Measurements from ENCODE around the gene PPP2R2D. TPM values are rescaled to one million over a fixed set of nuclear protein-coding genes. Genes with fewer than 3 reads are reported as not detected.

PPP2R2D gene
- total RNA-seq, result 10 to 100 TPM; 23.5 to 23.7 TPM
- long read RNA-seq, donor 1, full-length matches to known transcripts, result 6 of 18 reads
- long read RNA-seq, donor 1, partial matches to known transcripts, result 5 of 18 reads
- long read RNA-seq, donor 1, other reads (novel, unspliced or antisense), result 7 of 18 reads
- long read RNA-seq, donor 2, partial matches to known transcripts, result 2 of 4 reads
- long read RNA-seq, donor 2, other reads (novel, unspliced or antisense), result 2 of 4 reads

DNA sequence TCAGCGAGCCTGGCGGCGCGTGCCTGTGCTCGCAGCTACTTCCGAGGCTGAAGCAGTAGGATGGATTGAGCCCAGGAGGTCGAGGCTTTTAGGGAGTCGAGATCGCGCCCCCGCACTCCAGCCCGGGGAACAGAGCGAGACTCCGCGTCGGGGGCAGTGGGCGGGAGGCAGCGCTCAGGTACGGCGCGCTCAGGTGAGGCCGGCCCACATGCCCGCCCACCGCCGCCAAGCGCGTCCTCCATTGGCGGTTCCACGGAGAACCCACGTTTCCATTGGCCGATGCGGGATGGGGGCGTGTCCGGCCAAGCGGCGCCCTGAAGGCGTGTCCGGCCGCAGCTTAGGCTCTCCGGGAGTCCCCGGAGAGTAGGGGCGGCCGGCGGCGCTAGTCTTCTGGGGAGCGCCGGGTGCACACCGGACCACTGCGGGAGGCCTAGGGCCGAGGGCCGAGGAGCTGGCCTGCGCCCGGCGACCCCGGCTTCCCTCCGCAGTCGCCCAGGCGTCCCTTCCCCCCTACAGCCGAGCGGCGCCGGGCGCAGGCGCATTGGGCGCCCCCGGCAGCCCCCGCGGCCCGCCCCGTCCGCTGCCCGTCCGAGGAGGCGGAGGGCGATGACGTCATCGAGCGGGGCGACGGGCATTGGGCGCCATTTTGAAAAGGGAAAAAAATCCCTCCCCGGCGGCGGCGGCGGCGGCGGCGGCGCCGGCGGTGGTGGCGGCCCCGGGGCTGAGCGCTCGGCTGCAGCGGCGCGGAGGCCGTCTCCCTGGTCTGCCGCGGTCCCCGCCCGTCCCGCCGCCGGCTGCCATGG lies at the start of gene PPP2R2D:
Gene PPP2R2D, plus strand, starts transcription at position 659 of the 803 bp plus-strand sequence. Its CDS starts 141 bp downstream, at position 800.
- peak; percentile 98 for DNase-seq (ENCODE audit: low spot score)
- intact Hi-C loops (cut with DNase I), result no loop called here

DNA sequence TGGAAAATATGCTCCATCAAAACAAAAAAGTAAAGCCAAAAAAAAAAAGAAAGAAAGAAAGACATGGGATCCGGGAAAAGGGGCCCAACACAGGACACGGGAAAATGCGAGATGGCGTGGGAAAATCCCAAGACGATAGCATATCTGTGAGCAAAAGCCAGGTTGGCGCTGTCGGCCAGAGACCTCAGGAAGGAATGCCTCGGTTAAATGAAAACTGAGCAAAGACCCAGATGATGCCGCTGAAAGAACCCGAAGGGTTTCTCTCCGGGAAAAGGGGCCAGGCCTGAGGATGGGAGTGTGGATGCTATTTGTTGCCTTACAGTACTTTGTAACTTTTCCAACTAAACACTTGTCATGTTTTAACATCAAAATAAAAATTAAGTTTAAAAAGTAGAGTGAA lies 49.5 kb upstream of the PPP2R2D start:
- no peak for DNase-seq (ENCODE audit: low spot score)
- intact Hi-C loops (cut with DNase I), result no loop called here

DNA sequence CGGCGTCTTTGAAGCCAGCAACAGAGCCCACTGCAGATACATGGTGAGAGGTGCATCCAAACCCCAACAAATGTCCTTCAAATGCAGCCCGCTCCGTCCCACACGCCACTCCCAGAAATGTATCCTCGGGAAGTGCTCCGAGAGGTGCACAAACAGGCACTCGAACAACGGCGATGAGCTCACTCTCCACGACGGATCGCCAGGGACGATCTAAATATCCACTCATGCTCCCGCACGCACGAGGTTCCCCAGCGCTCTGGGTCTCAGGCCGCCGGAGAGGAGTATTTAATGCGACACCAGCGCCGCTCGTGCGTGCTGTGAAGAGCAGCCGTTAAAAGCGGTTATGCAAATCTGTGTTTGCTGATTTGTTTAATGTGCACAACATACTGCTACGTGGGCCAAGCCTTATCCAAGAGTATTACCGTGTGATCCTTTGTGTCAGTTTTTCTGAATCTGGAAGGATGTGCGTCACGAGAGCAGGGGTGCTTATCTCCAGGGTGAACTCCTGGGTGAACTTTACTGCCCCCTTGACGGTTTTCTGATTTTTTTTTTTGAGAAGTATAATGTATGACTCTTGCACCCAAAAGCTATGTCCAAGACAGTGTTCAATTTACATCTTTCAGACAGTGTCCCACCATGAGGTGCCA lies 48.5 kb upstream of the PPP2R2D start:
- no peak for DNase-seq (ENCODE audit: low spot score)
- intact Hi-C loops (cut with DNase I), result no loop called here

- no peak for DNase-seq (ENCODE audit: low spot score)
- intact Hi-C loops (cut with DNase I), result no loop called here
Measured at GRCh38 chr10:131852823-131853609, 47.8 kb upstream of the PPP2R2D start.

GRCh38 chr10:131853610-131853964 lies 47.2 kb upstream of the PPP2R2D start:
- DNase-seq (ENCODE audit: low spot score), result no peak
- intact Hi-C loops (cut with DNase I), result no loop called here

- intact Hi-C loops (cut with DNase I), result no loop called here
- no peak for DNase-seq (ENCODE audit: low spot score)
Measured at GRCh38 chr10:131854579-131855335, 46.1 kb upstream of the PPP2R2D start.

- DNase-seq (ENCODE audit: low spot score), result no peak
- intact Hi-C loops (cut with DNase I), result no loop called here
Measured at GRCh38 chr10:131855461-131856401, 45.1 kb upstream of the PPP2R2D start.

- no peak for DNase-seq (ENCODE audit: low spot score)
- intact Hi-C loops (cut with DNase I), result no loop called here
Measured at GRCh38 chr10:131856441-131857094, 44.2 kb upstream of the PPP2R2D start.

DNA sequence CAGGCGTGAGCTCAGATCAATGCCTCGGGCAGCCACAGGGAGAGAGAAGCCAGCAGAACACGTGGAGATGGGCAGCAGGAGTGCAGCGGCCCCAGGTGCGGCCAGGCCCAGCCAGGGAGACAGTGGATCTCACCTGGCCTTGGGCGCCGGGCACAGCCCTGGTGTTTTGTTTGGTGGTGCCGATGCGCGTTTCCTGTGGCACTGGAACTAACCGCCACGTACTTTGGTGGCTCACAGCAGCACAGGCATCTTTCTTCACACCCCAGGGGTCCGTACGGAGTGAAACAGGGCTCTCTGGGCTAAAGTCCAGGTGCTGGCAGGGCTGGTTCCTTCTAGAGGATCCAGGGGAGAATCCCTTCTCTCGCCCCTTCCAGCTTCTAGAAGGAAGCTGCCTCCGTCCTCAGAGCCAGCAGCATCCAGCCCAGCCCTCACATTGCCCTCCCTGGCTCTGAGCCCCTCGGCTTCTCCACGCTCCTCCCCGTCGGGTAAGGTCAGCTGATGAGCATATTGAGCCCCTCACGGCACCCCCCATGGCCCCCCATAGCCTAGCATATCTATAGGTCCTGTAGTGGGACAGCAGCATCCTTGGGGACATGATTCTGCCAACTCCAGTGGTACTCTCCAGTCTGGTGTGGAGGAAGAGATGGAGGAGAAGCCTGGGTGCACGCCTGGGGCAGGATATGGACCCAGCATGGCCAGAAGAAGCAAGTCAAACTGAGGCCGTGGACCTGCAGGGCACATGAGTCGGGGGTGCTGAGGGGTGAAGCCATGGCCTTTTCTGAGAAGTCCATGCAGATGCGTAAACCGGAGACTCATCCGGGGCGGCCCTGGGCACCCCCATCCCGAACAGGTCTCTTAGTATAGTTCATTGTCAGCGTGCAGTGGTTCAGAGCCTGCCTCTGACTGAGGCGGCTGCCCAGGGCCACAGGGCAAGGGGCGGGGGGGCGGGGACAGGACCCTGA lies 43.4 kb upstream of the PPP2R2D start:
- intact Hi-C loops (cut with DNase I), result no loop called here
- no peak for DNase-seq (ENCODE audit: low spot score)

DNA sequence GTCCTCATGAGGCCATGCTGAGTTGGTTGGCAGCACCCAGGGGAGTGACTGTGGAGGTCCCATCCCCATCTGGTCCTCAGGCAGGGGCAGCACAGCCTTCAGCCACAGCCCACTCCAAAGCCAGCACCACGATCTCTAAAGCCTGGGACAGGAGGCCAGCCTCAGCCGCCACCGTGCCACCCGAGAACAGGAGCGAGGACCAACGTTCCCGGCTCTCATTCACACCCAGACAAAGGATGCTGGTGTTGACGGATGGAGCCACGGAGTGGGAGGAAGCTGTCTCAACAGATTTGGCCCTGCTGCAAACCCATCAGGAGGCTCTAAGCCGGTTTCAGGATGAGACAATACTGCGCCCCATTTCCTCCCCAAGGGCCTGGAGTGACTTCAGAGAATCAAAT lies 42.7 kb upstream of the PPP2R2D start:
- DNase-seq (ENCODE audit: low spot score), result peak; percentile 76

GRCh38 chr10:131858583-131859340 lies 42.0 kb upstream of the PPP2R2D start:
- peak; percentile 64 for DNase-seq (ENCODE audit: low spot score)
- intact Hi-C loops (cut with DNase I), result no loop called here

More for the DNA sequence above, 42.7 kb upstream of the PPP2R2D start:
- intact Hi-C loops (cut with DNase I), result no loop called here

- peak; percentile 55 for DNase-seq (ENCODE audit: low spot score)
- intact Hi-C loops (cut with DNase I), result no loop called here
Measured at GRCh38 chr10:131859341-131860020, 41.3 kb upstream of the PPP2R2D start.

DNA sequence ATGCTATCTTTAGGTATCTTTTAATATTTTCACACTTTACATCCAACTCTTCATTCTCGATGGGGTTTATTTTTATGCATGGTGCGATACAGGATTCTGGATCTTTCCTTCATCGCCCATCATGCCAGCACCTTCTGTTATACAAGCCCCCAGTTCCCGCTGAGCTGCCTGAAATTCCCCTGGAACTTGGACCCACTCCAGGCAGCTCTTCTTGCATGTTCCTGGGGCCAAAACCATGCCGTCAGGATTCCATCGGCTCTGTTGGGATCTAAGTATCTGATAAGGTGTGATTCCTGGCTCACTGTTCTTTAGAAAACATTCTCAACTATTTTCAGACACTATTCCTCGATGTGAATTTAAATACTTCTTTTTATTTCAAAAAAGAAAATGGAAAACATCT lies 40.5 kb upstream of the PPP2R2D start:
- intact Hi-C loops (cut with DNase I), result no loop called here
- DNase-seq (ENCODE audit: low spot score), result peak; percentile 14

GRCh38 chr10:131860806-131861440 lies 39.9 kb upstream of the PPP2R2D start:
- intact Hi-C loops (cut with DNase I), result no loop called here
- DNase-seq (ENCODE audit: low spot score), result peak; percentile 22

All from posterior vena cava (tissue), 2 donors.